ENCODE measurements around the gene TAMALIN.

The TAMALIN gene

DNA sequence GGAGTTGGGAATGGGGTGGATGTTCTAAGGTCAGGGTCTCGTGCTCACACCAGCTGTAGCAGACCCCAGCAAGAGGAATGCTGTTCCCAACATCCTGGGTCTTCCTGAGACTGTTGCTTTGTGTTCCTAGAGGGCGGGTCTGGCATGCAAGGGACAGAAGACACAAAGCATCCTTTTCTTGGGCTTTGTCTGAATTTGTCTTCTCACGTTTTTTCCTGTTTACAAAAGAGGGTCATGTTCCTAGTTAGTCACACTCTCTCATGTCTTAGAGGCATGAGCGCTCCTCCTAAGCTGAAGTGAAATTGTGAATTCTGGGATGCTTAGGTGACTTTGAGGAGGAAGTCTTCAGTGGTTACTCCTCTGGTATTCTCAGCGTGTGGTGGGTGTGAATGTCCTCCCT is 9.6 kb upstream of the TAMALIN start:
- DNase-seq (ENCODE audit: low read depth), result no peak
- no peak overlapping the region for H3K4me3 ChIP-seq (ENCODE audit: low read length)
- TF ChIP-seq, protein P1, sequence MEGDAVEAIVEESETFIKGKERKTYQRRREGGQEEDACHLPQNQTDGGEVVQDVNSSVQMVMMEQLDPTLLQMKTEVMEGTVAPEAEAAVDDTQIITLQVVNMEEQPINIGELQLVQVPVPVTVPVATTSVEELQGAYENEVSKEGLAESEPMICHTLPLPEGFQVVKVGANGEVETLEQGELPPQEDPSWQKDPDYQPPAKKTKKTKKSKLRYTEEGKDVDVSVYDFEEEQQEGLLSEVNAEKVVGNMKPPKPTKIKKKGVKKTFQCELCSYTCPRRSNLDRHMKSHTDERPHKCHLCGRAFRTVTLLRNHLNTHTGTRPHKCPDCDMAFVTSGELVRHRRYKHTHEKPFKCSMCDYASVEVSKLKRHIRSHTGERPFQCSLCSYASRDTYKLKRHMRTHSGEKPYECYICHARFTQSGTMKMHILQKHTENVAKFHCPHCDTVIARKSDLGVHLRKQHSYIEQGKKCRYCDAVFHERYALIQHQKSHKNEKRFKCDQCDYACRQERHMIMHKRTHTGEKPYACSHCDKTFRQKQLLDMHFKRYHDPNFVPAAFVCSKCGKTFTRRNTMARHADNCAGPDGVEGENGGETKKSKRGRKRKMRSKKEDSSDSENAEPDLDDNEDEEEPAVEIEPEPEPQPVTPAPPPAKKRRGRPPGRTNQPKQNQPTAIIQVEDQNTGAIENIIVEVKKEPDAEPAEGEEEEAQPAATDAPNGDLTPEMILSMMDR (conservative IDR thresholded peaks at IDR 0.05; ENCODE audit: low read depth, low read length), result no peak

DNA sequence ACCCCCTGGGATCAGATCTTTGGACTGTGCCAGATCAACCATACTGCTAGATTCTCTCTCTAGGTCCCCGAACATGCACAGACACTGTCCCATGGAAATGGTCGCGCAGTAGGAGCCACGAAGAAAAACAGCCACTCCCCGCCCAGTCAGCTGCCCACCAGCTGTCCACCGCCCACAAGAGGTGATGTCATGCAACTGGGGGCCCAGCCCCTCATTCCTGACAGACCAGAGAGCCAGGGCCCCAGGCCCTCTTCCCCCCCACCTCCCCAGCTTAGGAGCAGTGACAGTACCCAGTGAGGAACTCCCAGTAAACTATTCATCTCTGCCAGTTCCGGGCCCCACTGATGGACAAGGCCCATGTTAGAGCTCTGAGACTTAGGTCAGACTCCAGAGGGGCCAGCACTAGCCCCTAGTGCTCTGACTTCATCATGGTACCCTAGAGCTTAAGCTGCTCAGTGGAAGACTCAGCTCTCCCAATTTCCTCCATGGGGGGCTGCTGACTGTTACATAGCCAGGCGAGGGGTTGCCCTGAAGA is 3.7 kb upstream of the TAMALIN start:
- TF ChIP-seq, protein P1 (conservative IDR thresholded peaks at IDR 0.05; ENCODE audit: low read depth, low read length), result no peak
- H3K4me3 ChIP-seq (ENCODE audit: low read length), result no peak overlapping the region

DNA sequence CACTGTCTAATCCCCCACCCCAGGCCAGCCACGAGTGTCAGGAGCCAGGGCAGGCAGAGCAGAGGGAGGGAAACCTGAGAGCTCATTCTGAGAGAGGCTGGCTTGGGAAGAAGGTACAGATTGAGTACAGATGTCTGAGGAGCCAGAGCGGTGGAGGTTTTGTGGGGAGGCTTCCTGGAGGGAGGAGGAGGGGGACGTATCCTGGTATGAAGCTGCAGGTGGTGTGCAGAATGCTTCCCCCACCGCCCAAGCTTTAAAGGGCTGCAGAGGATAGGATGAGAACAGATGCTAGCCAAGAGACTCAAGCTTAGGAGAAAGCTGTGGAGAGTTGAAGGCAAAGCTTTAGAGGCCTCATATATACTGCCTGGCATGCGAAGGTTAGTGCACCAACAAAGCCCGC is 3.2 kb upstream of the TAMALIN start:
- H3K4me3 ChIP-seq (ENCODE audit: low read length), result no peak overlapping the region
- no peak for DNase-seq (ENCODE audit: low read depth)
- TF ChIP-seq, protein P1 (conservative IDR thresholded peaks at IDR 0.05; ENCODE audit: low read depth, low read length), result no peak

More for the DNA sequence above, 3.7 kb upstream of the TAMALIN start:
- no peak for DNase-seq (ENCODE audit: low read depth)

DNA sequence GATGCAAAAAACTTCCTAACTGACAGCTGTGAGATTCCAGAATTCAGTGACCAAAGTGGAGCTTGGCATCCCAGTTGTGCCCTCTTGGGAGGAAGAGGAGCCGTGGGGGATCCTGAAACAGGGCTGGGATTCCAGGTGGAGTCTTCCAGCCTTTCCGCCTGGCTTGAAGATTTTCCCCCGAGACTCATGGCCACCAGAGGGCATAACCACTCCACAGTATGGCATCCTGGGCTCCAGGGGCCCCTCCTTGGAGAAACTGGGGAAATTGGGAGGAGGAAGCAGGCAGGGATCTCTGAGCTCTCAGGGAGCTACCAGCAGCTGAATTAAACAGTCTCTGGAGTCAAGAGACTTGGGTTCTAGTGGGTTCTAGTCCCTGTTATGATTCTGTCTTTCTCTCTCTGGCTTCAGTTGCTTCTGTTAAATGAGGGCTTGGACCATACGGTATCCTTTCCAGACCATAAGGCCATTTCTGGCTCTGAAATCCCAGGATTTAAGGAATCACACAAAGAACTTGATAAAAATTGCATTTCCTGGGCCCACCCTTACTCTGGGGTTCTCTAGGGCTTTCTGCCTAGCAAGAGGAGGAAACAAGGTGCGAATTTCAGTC is 2.6 kb upstream of the TAMALIN start:
- TF ChIP-seq, protein P1 (conservative IDR thresholded peaks at IDR 0.05; ENCODE audit: low read depth, low read length), result peak; percentile 87
- no peak for DNase-seq (ENCODE audit: low read depth)
- H3K4me3 ChIP-seq (ENCODE audit: low read length), result no peak overlapping the region

DNA sequence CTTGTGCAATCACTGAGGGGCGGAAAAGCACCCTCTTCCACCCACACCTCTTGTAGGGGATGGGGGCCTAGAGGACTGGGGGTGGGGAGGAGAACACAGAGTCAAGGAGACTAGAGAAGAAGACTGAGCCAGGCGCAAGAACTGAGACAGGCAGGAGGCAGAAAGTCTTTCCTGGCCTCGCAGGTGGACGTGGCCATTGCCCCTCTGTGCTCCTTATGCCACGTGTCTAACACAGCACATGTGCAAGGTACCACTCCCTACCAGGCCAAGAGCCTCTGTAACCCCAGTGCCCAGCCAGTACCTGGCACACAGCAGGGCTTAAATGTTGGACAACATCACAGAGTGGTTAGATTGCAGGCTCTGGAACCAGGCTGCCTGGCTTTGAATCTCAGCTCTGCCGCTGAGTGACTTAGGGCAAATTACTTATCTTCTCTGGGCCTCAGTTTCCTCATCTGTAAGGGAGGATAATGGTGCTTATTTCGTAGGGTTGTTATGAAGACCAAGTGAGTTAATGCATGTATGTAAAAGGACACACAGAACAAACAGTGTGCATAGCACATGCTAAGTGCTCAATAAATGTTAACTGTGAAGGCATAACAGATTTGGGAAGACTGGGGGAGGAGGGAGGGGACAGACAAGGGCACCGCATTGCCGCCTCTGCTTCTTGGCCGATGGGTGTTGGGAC is 1.4 kb upstream of the TAMALIN start:
- H3K4me3 ChIP-seq (ENCODE audit: low read length), result no peak overlapping the region
- TF ChIP-seq, protein P1 (conservative IDR thresholded peaks at IDR 0.05; ENCODE audit: low read depth, low read length), result no peak
- no peak for DNase-seq (ENCODE audit: low read depth)

DNA sequence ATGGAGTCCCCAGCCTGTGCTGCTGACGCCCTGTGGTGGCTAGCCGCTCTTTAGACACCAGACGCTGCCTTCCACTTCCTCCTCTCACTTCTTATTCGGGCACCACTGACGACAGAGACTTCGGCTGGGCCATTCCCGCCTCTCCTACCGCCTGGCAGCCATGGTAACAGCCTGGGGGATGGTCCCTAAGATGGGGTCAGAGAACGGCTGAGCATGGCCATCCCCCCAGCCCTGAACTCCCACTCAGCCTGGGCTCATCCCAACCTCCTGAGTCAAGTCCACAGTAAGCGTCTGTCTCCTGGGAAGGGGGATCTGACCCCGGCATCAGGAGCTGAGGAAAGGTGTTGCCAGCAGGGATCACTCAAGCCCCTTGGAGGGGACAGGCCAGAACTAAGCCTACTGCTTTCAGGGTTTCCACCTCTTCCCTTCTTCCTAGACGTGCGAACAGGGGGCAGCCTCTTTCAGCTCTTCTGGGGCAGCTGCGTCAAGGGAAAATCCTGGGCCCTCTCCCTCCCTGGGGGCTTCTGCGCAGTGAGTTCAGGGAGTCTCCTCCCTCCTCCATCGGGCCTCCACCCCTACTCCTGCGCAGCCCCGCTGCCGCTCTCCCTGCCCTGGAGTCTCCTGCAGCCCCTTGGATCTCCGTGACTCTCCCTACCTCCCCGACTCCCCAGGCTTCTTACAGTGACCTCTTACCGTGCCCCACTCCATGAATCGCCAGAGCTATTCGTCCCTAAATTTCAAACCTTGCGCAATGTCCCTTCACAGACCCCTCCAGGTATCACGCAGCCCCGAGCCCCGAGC is 643 bp upstream of the TAMALIN start:
- DNase-seq (ENCODE audit: low read depth), result no peak
- peak overlapping the region; percentile 27 for H3K4me3 ChIP-seq (ENCODE audit: low read length)
- TF ChIP-seq, protein P1 (conservative IDR thresholded peaks at IDR 0.05; ENCODE audit: low read depth, low read length), result no peak

All from retinal pigment epithelial cell (primary cell).